Right lobe of liver (tissue), 6 donors: ENCODE results near the gene GPR89B. TPM values are rescaled to one million over a fixed set of nuclear protein-coding genes. Genes with fewer than 3 reads are reported as not detected.

Experiments
- ATAC-seq, 4 donors: fragments of 200-7000 bp; cut with Tn5 transposase; one replicate each; pipeline ENCODE4 v1.9.1; 2020; ENCODE audit warnings: mild to moderate bottlenecking in 4 of 4, moderate library complexity in 4 of 4
- DNase-seq, 3 donors: peaks; one replicate each; pipeline ENCODE4 v3.0.0-alpha.2; 2020
- H3K27ac ChIP-seq, 3 donors: fragments of 200-600 bp; one replicate each; pipeline ENCODE4 v1.8.0; 2022
- H3K27me3 ChIP-seq, 2 donors: fragments of 200-600 bp; one replicate each; pipeline ENCODE4 v1.8.0; 2022
- H3K36me3 ChIP-seq, 4 donors: fragments of 200-600 bp; sonication (generic) in 1 of 4; one replicate each; pipeline versions ENCODE4 v1.5.1 to v1.8.0; 2017 to 2022; ENCODE audit warnings: control low read depth in 1 of 4
- H3K4me1 ChIP-seq, 4 donors: fragments of 200-600 bp; sonication (generic) in 1 of 4; one replicate each; pipeline versions ENCODE4 v1.5.1 to v1.8.0; 2017 to 2022; ENCODE audit warnings: control low read depth in 1 of 4
- H3K4me3 ChIP-seq, 3 donors: fragments of 200-600 bp; one replicate each; pipeline ENCODE4 v1.8.0; 2022
- H3K9me3 ChIP-seq, 4 donors: fragments of 200-600 bp; sonication (generic) in 1 of 4; one replicate each; pipeline versions ENCODE4 v1.5.1 to v1.8.0; 2017 to 2022; ENCODE audit warnings: control low read depth in 1 of 4
- POLR2A ChIP-seq: fragments of 450-650 bp; IDR thresholded peaks from one replicate; pipeline ENCODE4 v1.6.1; 2017; ENCODE audit warnings: antibody characterized with exemption, mild to moderate bottlenecking
- WGBS: methylation state at CpG from one replicate; pipeline ENCODE4 v1.1.6; 2018; ENCODE audit warnings: low coverage, low lambda C conversion rate; ENCODE audit not compliant: insufficient coverage; ENCODE audit errors: missing lambda C conversion rate; 5-methylcytosine and 5-hydroxymethylcytosine counted together
- intact Hi-C, 2 donors: fragments of 100-400 bp; cut with DNase I; formaldehyde crosslinking; loops; one replicate each; pipeline versions ENCODE4 v1.11.2 to v1.14.1; 2022
- total RNA-seq, 6 experiments: library from RNA; depleted of rRNA in 2 of 6; stranded (reverse); fragments of >200 nt in 2 of 6; fragmentation: NEBNext Ultra II Directional in 3 of 6; extraction: Animal tissue kit (Norgen Biotek cat#: 25700) in 3 of 6; gene quantifications; one replicate each; pipeline versions ENCODE4 v1.1.0 to v1.2.4, GENCODE V29; 2016 to 2023
- TF ChIP-seq, protein P1 (sequence below), 4 donors: fragments of 200-600 bp in 3 of 4; fragments of 450-650 bp in 1 of 4; IDR thresholded peaks; one replicate each; pipeline versions ENCODE4 v1.5.1 to v1.8.0; 2016 to 2022; ENCODE audit warnings: antibody characterized with exemption in 4 of 4, mild to moderate bottlenecking in 2 of 4
- donor health status: DM: no; HTN: yes; CAD: no.
- donor health status: DM: no; HTN: no; CAD: no.
- donor health status: DM: no; HTN: no; CAD: no.
- donor health status: DM: no; HTN: yes; CAD: no.
- donor health status: DM: no; HTN: yes; CAD: no.

GPR89B gene
- total RNA-seq, 6 experiments from 2014 or later: 5.7 to 15.7 (median 8.7) TPM

DNA sequence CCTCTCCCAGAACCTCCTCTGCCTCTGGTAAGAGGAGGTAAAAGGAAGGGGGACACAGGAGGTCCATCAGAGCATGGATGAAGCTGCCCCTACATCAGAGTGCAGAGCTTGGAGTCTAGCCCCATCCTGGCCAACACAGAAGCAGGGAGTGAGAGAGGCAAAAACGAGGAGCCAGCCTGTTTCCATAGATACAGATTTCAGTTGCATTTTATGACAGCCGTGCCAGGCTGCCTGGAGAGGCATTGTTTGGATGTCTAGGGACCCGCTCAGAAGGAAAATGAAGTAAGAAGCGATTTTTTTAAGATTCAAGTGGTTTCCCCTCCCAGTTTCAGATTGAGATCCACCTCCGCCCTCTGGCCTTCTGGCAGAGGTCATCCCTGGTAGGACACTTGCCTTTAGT, 37.1 kb upstream of the GPR89B start:
- Histone ChIP-seq H3K27me3 (no peaks in the 10 kb centered on the region), H3K36me3 (no peaks in the 10 kb centered on the region), H3K27ac (no peak overlapping the region), H3K9me3 (no peaks in the 10 kb centered on the region), H3K4me3 (no peak overlapping the region), H3K4me1 (no peaks in the 10 kb centered on the region)
- intact Hi-C loops: no loop called here
- DNase-seq (no peak), ATAC-seq (no peak)
- TF ChIP-seq, protein P1, sequence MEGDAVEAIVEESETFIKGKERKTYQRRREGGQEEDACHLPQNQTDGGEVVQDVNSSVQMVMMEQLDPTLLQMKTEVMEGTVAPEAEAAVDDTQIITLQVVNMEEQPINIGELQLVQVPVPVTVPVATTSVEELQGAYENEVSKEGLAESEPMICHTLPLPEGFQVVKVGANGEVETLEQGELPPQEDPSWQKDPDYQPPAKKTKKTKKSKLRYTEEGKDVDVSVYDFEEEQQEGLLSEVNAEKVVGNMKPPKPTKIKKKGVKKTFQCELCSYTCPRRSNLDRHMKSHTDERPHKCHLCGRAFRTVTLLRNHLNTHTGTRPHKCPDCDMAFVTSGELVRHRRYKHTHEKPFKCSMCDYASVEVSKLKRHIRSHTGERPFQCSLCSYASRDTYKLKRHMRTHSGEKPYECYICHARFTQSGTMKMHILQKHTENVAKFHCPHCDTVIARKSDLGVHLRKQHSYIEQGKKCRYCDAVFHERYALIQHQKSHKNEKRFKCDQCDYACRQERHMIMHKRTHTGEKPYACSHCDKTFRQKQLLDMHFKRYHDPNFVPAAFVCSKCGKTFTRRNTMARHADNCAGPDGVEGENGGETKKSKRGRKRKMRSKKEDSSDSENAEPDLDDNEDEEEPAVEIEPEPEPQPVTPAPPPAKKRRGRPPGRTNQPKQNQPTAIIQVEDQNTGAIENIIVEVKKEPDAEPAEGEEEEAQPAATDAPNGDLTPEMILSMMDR (IDR thresholded peaks at IDR 0.05): no peak
- TF ChIP-seq POLR2A: no peak
- 65% methylated on average over 5 of the region's 5 CpGs for WGBS

DNA sequence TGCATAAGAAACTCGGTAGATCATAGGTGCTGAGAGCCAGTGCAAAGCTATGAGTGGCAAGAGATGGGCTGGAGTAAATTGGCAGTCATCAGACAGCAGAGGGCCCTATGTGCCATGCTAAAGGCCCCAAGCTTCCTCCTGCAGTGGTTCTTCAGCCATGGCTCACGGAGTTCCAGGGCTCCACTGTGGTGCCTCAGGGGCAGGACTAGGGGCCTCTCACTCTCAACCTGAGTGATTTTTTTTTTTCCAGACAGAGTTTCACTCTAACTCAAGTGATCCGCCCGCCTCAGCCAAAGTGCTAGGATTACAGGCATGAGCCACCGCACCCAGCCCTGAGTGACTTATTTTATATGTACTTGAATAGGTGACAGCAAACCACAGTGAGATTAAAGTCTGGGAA, 36.0 kb upstream of the GPR89B start:
- no peak overlapping the region for H3K27ac ChIP-seq
- WGBS: 30% methylated on average over 1 of the region's 5 CpGs
- no peaks in the 10 kb centered on the region for H3K36me3 ChIP-seq
- H3K4me3 ChIP-seq: no peak overlapping the region
- no peaks in the 10 kb centered on the region for H3K27me3 ChIP-seq
- peaks cover 0 to 1% (median 0%) of the 10 kb centered on the region in 4 donors for H3K4me1 ChIP-seq
- DNase-seq: no peak
- H3K9me3 ChIP-seq: no peaks in the 10 kb centered on the region
- ATAC-seq: peak in 2 of 4 donors; percentile 42 to 43
- TF ChIP-seq POLR2A: no peak
- TF ChIP-seq, protein P1 (IDR thresholded peaks at IDR 0.05): no peak
- intact Hi-C loops: no loop called here

DNA sequence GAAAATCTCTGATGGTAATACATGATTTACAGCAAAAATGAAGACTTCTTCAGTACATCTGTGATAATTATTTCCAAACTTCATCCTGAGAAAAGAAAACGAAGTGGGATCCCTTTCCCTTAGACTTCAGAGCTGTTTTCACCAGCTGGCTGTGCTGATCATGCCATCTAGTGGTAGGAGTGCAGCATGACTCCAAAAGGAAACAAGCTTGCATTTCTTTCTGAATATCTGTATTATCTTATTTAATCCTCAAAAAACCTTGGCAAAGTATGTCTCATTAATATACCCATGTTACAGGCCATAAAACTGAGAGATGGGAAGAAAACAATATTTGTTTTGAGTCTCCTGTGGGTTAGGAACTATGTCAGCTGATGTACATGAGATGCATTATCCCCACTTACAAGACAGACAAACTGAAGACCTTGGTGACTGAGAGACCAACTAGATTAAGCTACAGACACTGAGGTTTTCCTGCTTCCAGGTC, 35.4 kb upstream of the GPR89B start:
- no peaks in the 10 kb centered on the region for H3K36me3 ChIP-seq
- H3K27me3 ChIP-seq: no peaks in the 10 kb centered on the region
- TF ChIP-seq, protein P1 (IDR thresholded peaks at IDR 0.05): peak; percentile 94 to 97 (median 96)
- no peak for TF ChIP-seq POLR2A
- no peak overlapping the region for H3K4me3 ChIP-seq
- no peak overlapping the region for H3K27ac ChIP-seq
- peaks cover 0 to 7% (median 0%) of the 10 kb centered on the region in 4 donors for H3K4me1 ChIP-seq
- no peaks in the 10 kb centered on the region for H3K9me3 ChIP-seq
- intact Hi-C loops: no loop called here
- ATAC-seq (peak; percentile 60 to 77 (median 72)), DNase-seq (no peak)
- 0% methylated on average over 1 of the region's 1 CpG for WGBS

DNA sequence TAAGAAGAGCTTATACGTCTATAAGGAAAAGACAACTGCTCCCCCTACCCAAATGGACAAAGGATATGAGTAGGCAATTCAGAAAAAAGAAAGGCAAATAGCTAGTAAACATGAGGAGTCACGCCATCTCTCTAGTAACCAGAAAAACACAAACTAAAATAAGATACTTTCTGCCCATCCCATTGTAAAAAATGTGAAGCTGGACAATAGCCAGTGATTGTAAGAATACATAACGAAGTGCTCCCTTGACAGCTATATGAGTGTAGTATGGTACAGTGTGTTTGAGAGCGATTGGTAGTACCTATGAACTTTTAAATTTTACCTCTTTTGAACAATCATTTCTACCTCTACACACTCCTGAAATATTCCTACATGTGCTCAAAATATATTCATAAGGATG, 33.1 kb upstream of the GPR89B start:
- intact Hi-C loops: no loop called here

More for the DNA sequence above, 33.1 kb upstream of the GPR89B start:
- Histone ChIP-seq H3K4me3 (no peak overlapping the region), H3K27ac (no peak overlapping the region), H3K27me3 (no peaks in the 10 kb centered on the region), H3K9me3 (no peaks in the 10 kb centered on the region), H3K36me3 (no peaks in the 10 kb centered on the region), H3K4me1 (peaks cover 0 to 11% (median 0%) of the 10 kb centered on the region in 4 donors)
- TF ChIP-seq POLR2A: no peak
- TF ChIP-seq, protein P1 (IDR thresholded peaks at IDR 0.05): no peak
- no peak for DNase-seq
- WGBS: 55% methylated on average over 4 of the region's 4 CpGs
- ATAC-seq: no peak
